ENCODE data around the gene PADI1. TPM values are rescaled to one million over a fixed set of nuclear protein-coding genes. Genes with fewer than 3 reads are reported as not detected.
A peak's percentile ranks its signal among the peaks of the same experiment; 100 is the strongest.

The PADI1 gene
- polyA plus RNA-seq, 1 experiment, result not detected

GRCh38 chr1:17168091-17168876, 36.6 kb upstream of the PADI1 start:
- no peak for TF ChIP-seq CTCF (IDR thresholded peaks at IDR 0.05; ENCODE audit: low read depth, low read length)
- CTCF ChIA-PET, result interaction anchor here (0.6 to 1.6 kb wide), 4 partner anchors 11 to 134 kb away, joined by 3 to 6 read pairs (median 4); no protein-coding TSS in a partner anchor

GRCh38 chr1:17170571-17170970, 34.4 kb upstream of the PADI1 start:
- ChIA-PET POLR2A (interaction anchor here (1.0 to 1.5 kb wide), 3 partner anchors 19 to 63 kb away, joined by 3 to 5 read pairs (median 4); no protein-coding TSS in a partner anchor), CTCF (interaction anchor here (0.7 to 1.5 kb wide), 4 partner anchors 31 to 104 kb away, joined by 3 to 8 read pairs (median 3); partner anchors contain the start of gene PADI3)
- no peak for TF ChIP-seq CTCF (IDR thresholded peaks at IDR 0.05; ENCODE audit: low read depth, low read length)
- no peaks in the 10 kb centered on the region for H3K27me3 ChIP-seq (ENCODE audit: control insufficient read depth, insufficient read depth, low read length)
- peaks cover 4% of the 10 kb centered on the region; the same call in 1 of the 2 replicates for H3K9me3 ChIP-seq (ENCODE audit: control insufficient read depth, insufficient read depth, low read length)
- no peak overlapping the region for H3K4me3 ChIP-seq (ENCODE audit: low read depth, low read length)
- H3K27ac ChIP-seq (ENCODE audit: low read depth, low read length), result peak overlapping the region; percentile 71
- peak; percentile 44 for DNase-seq (ENCODE audit: low read depth, low spot score)

More at GRCh38 chr1:17168091-17168876, 36.6 kb upstream of the PADI1 start:
- no peaks in the 10 kb centered on the region for H3K27me3 ChIP-seq (ENCODE audit: control insufficient read depth, insufficient read depth, low read length)
- H3K9me3 ChIP-seq (ENCODE audit: control insufficient read depth, insufficient read depth, low read length), result no peaks in the 10 kb centered on the region
- H3K4me3 ChIP-seq (ENCODE audit: low read depth, low read length), result no peak overlapping the region
- H3K27ac ChIP-seq (ENCODE audit: low read depth, low read length), result peak overlapping the region; percentile 89
- POLR2A ChIA-PET, result interaction anchor here (0.6 to 0.7 kb wide), 5 partner anchors 12 to 1245 kb away, joined by 3 to 8 read pairs (median 6); no protein-coding TSS in a partner anchor
- peak; percentile 48 for DNase-seq (ENCODE audit: low read depth, low spot score)

- Histone ChIP-seq H3K27me3 (ENCODE audit: control insufficient read depth, insufficient read depth, low read length) (no peaks in the 10 kb centered on the region), H3K4me3 (ENCODE audit: low read depth, low read length) (no peak overlapping the region), H3K9me3 (ENCODE audit: control insufficient read depth, insufficient read depth, low read length) (peaks cover 4% of the 10 kb centered on the region; the same call in 1 of the 2 replicates), H3K27ac (ENCODE audit: low read depth, low read length) (no peak overlapping the region)
- POLR2A ChIA-PET, result no interaction called here
- TF ChIP-seq CTCF (IDR thresholded peaks at IDR 0.05; ENCODE audit: low read depth, low read length), result no peak
- DNase-seq (ENCODE audit: low read depth, low spot score), result no peak
- CTCF ChIA-PET, result no interaction called here
Observed at GRCh38 chr1:17173217-17173616, 31.7 kb upstream of the PADI1 start.

GRCh38 chr1:17176306-17177061, 28.4 kb upstream of the PADI1 start:
- Histone ChIP-seq H3K27ac (ENCODE audit: low read depth, low read length) (no peak overlapping the region), H3K4me3 (ENCODE audit: low read depth, low read length) (no peak overlapping the region), H3K27me3 (ENCODE audit: control insufficient read depth, insufficient read depth, low read length) (no peaks in the 10 kb centered on the region), H3K9me3 (ENCODE audit: control insufficient read depth, insufficient read depth, low read length) (peaks cover 4% of the 10 kb centered on the region; the same call in 1 of the 2 replicates)
- ChIA-PET POLR2A (no interaction called here), CTCF (interaction anchor here (1.5 kb wide), 1 partner anchor 50 kb away, joined by 6 read pairs; no protein-coding TSS in a partner anchor)
- no peak for TF ChIP-seq CTCF (IDR thresholded peaks at IDR 0.05; ENCODE audit: low read depth, low read length)
- DNase-seq (ENCODE audit: low read depth, low spot score), result no peak

All from AG04450 (cell line).